ENCODE results near the gene EDEM2. TPM values are rescaled to one million over a fixed set of nuclear protein-coding genes. Genes with fewer than 3 reads are reported as not detected.

The EDEM2 gene
- total and polyA plus RNA-seq, 2 of the 13 experiments (the other 11 are each of a cell fraction or from before 2014, with no cell fraction given), result 33.1 to 46.9 TPM

GRCh38 chr20:35174458-35175216 is 27.5 kb upstream of the EDEM2 start (continued):
- 0 out of 2 replicates have a peak, but pooled peaks have one; percentile 62 for TF ChIP-seq RERE (CRISPR knock-in tag; IDR thresholded peaks at IDR 0.05; ENCODE audit: low read depth)
- TF ChIP-seq AGO1 (IDR thresholded peaks at IDR 0.05; ENCODE audit: low read depth, low read length, poor library complexity, severe bottlenecking), result peak; percentile 68
- TF ChIP-seq ZNF773 (CRISPR knock-in tag; IDR thresholded peaks at IDR 0.05; ENCODE audit: borderline replicate concordance), result 0 out of 2 replicates have a peak, but pooled peaks have one; percentile 86
- TF ChIP-seq ZNF841 (CRISPR knock-in tag; IDR thresholded peaks at IDR 0.05; ENCODE audit: borderline replicate concordance), result peak; percentile 80
- TF ChIP-seq ZNF569 (CRISPR knock-in tag; IDR thresholded peaks at IDR 0.05; ENCODE audit: borderline replicate concordance), result no peak
- peak; percentile 95 for TF ChIP-seq SRSF1 (optimal IDR thresholded peaks at IDR 0.05; ENCODE audit: low read depth, low read length)
- peak; percentile 88; the same call in 1 of the 2 replicates for TF ChIP-seq ZNF280D (CRISPR knock-in tag; IDR thresholded peaks at IDR 0.05)
- TF ChIP-seq GATAD2A (CRISPR knock-in tag; IDR thresholded peaks at IDR 0.05), result peak; percentile 77
- no peak for TF ChIP-seq KIAA2018 (CRISPR knock-in tag; IDR thresholded peaks at IDR 0.05; ENCODE audit: borderline replicate concordance)
- TF ChIP-seq MED8 (CRISPR knock-in tag; IDR thresholded peaks at IDR 0.05; ENCODE audit: insufficient replicate concordance), result peak; percentile 73

Measured in HepG2 (cell line).